Naive B cell (primary cell): ENCODE results near the gene ENDOV. TPM values are rescaled to one million over a fixed set of nuclear protein-coding genes. Genes with fewer than 3 reads are reported as not detected.

Experiments
- ATAC-seq, 2 donors: fragments of 150-1000 bp; cut with Tn5 transposase; 2 replicates each; pipeline ENCODE4 v1.10.0; 2021; ENCODE audit warnings: low read depth in 2 of 2, mild to moderate bottlenecking in 2 of 2, moderate library complexity in 2 of 2
- DNase-seq: peaks from one replicate; pipeline ENCODE4 v3.0.0; 2022
- H3K27ac Mint-ChIP-seq, 6 donors: one replicate each; pipeline ENCODE4 v1.8.0; 2020 to 2022; ENCODE audit warnings: mild to moderate bottlenecking in 6 of 6, mixed read lengths in 6 of 6, moderate library complexity in 5 of 6, inconsistent platforms in 2 of 6
- H3K27me3 Mint-ChIP-seq, 3 donors: one replicate each; pipeline ENCODE4 v1.8.0; 2021 to 2022; ENCODE audit warnings: mixed read lengths in 3 of 3, mild to moderate bottlenecking in 1 of 3
- H3K36me3 Mint-ChIP-seq, 2 donors: one replicate each; pipeline ENCODE4 v1.8.0; 2020 to 2022; ENCODE audit warnings: mixed read lengths in 2 of 2, inconsistent platforms in 1 of 2, mild to moderate bottlenecking in 1 of 2
- H3K4me1 Mint-ChIP-seq, 3 donors: one replicate each; pipeline ENCODE4 v1.8.0; 2020 to 2022; ENCODE audit warnings: mixed read lengths in 3 of 3, inconsistent platforms in 1 of 3, mild to moderate bottlenecking in 1 of 3, moderate library complexity in 1 of 3
- H3K4me3 Mint-ChIP-seq, 8 donors: one replicate each; pipeline ENCODE4 v1.8.0; 2020 to 2022; ENCODE audit warnings: mild to moderate bottlenecking in 8 of 8, mixed read lengths in 8 of 8, moderate library complexity in 8 of 8, inconsistent platforms in 2 of 8
- H3K9me3 Mint-ChIP-seq, 7 donors: one replicate each; pipeline ENCODE4 v1.8.0; 2020 to 2022; ENCODE audit warnings: mixed read lengths in 7 of 7, mild to moderate bottlenecking in 5 of 7, inconsistent platforms in 2 of 7, moderate library complexity in 1 of 7
- polyA plus RNA-seq, 6 donors: library from polyadenylated mRNA; unstranded; fragments of 300-500 nt; fragmentation: Illumina TruSeq; gene quantifications; one replicate each; pipeline ENCODE4 v1.2.3, GENCODE V29; 2021; ENCODE audit warnings: low read depth in 6 of 6

ENDOV gene
- polyA plus RNA-seq, 6 donors from 2014 or later = 16.4 to 35.2 (median 20.7) TPM

DNA sequence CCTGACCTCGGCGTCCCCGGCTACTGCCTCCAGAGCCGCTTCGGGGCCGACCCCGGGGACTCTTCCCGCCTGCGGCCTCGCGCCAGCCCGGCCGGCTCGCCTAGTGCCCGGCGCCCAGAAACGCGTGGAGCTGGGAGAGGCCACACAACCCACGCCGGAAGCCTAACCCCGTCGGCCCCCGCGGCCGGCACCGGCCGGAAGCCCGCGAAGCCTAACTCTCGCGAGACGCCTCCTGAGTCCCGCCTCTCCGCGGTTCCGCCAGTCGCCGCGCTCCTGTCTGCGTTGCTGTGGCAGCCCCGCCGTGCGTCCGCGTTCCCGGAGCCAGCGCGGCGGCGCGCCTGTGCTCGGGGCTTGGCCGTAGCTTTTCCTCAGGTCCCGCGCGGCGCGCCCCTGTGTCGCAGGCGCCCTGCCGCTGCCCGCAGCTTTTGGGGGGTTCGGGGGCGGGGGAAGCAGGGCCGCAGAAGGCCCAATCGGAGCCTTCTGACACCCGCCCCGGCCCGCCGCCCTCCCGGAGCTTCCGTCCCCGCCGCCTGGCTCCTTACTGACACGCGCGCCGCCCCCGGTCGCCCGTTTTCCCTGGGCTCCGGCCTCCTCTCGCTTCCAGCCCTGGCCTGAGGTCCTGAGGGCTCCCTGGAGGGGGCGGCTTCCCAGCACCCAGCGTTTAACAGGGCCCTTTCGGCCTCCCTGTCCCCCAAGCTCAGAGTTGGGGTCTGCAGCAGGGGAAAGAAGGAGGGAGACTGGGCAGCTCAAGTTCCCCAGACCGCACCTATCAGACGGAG, 39.8 kb downstream of the ENDOV start:
- H3K27ac Mint-ChIP-seq = peak overlapping the region; percentile 51 to 99 (median 97)
- H3K27me3 Mint-ChIP-seq = peaks cover 8 to 31% (median 31%) of the 10 kb centered on the region in 3 donors
- ATAC-seq (peak; percentile 91), DNase-seq (peak; percentile 95)
- peak overlapping the region; percentile 91 to 97 (median 94) for H3K4me3 Mint-ChIP-seq
- H3K9me3 Mint-ChIP-seq = peaks cover 0 to 2% (median 0%) of the 10 kb centered on the region in 7 donors
- no peaks in the 10 kb centered on the region for H3K36me3 Mint-ChIP-seq
- H3K4me1 Mint-ChIP-seq = peaks cover 13 to 22% (median 14%) of the 10 kb centered on the region in 3 donors

DNA sequence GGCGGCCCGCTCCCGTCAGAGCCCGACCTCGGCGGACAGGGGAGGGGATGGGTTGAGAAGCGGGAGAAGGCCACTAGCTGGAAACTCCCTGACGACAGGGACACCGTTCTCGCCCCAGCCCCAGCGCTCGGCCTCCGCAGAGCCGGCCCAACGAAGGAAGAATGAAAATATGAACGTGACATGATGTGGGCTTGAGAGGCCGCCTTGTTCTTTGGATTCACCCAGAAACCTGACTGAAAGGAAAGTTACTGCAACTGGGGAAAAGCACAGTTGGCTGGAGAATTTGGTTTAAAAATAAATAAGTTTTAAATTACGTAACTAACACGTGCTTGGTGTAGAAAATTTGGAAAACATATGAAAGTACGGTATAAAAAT, 40.4 kb downstream of the ENDOV start:
- Mint-ChIP-seq H3K27me3 (peaks cover 12 to 37% (median 36%) of the 10 kb centered on the region in 3 donors), H3K4me3 (peak overlapping the region; percentile 91 to 97 (median 94)), H3K9me3 (peaks cover 0 to 2% (median 0%) of the 10 kb centered on the region in 7 donors), H3K4me1 (peaks cover 13 to 22% (median 14%) of the 10 kb centered on the region in 3 donors), H3K27ac (peak overlapping the region; percentile 51 to 99 (median 97)), H3K36me3 (no peaks in the 10 kb centered on the region)
- DNase-seq (no peak), ATAC-seq (peak; percentile 12 to 27)

DNA sequence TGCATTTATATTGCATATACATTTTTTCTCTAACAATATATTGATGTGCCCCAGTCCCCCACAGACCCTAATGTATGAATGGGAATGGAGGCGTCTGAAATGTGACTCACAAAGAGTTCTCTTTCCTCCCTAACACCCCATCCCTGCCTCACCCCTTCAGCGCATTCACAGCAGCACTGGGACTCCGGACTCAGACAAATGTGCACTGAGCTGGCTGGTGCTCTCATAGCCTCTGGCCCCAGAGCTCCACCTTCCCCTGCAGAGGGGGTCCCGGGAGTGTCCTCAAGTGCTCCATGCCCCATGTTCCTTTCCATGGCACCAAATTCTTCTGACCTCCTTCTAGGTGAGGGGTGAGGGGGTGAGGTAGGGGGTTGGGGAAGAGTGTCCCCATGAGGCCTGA, 40.8 kb downstream of the ENDOV start:
- DNase-seq (no peak), ATAC-seq (no peak)
- H3K27ac Mint-ChIP-seq = peak overlapping the region in 5 of 6 donors; percentile 51 to 98 (median 97)
- H3K4me3 Mint-ChIP-seq = peak overlapping the region; percentile 60 to 96 (median 92)
- H3K36me3 Mint-ChIP-seq = no peaks in the 10 kb centered on the region
- H3K9me3 Mint-ChIP-seq = peaks cover 0 to 2% (median 0%) of the 10 kb centered on the region in 7 donors
- H3K4me1 Mint-ChIP-seq = peaks cover 13 to 22% (median 14%) of the 10 kb centered on the region in 3 donors
- H3K27me3 Mint-ChIP-seq = peaks cover 17 to 41% (median 41%) of the 10 kb centered on the region in 3 donors

DNA sequence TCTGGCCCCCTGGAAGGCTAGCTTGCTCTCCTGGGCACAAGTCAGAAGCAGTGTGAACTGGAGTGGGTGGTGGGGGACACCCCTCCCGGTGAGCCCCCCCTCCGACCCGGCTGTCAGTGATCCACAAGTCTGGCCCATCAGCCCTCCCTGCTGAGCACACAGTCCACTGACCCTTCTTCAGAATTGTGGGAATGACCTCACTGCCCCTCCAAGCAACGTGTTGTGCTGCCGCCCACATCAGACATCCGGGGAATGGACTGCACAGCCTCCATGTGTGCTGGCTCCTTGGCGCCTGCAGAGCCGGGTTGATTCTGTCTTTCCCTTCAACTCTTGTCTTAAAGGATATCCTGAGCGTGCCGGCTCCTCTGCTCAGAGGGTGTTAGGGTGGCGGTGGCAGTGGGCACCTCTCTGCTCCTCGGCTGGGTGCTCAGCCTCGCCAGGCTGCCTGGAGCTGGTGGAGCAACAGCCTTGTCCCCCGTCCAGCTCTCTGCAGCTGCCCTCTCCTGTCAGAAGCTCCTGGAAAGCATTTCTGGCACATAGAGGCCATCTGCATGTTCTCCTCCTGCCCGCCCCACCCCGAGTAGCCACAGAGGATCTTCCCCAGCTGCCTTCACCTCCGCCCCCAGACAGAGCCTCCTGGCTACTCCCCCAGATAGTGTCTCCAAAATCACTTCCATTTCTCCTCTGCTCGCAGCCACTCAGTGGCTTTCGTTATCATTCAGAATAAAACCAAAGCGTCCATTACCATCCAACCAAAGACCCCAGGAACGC, 41.7 kb downstream of the ENDOV start:
- peaks cover 13 to 22% (median 14%) of the 10 kb centered on the region in 3 donors for H3K4me1 Mint-ChIP-seq
- no peaks in the 10 kb centered on the region for H3K36me3 Mint-ChIP-seq
- no peak for ATAC-seq
- no peak for DNase-seq
- peak overlapping the region in 7 of 8 donors; percentile 35 to 84 (median 58) for H3K4me3 Mint-ChIP-seq
- peaks cover 20 to 50% (median 50%) of the 10 kb centered on the region in 3 donors for H3K27me3 Mint-ChIP-seq
- H3K27ac Mint-ChIP-seq = peak overlapping the region in 2 of 6 donors; percentile 48 to 80
- H3K9me3 Mint-ChIP-seq = peaks cover 0 to 2% (median 0%) of the 10 kb centered on the region in 7 donors

DNA sequence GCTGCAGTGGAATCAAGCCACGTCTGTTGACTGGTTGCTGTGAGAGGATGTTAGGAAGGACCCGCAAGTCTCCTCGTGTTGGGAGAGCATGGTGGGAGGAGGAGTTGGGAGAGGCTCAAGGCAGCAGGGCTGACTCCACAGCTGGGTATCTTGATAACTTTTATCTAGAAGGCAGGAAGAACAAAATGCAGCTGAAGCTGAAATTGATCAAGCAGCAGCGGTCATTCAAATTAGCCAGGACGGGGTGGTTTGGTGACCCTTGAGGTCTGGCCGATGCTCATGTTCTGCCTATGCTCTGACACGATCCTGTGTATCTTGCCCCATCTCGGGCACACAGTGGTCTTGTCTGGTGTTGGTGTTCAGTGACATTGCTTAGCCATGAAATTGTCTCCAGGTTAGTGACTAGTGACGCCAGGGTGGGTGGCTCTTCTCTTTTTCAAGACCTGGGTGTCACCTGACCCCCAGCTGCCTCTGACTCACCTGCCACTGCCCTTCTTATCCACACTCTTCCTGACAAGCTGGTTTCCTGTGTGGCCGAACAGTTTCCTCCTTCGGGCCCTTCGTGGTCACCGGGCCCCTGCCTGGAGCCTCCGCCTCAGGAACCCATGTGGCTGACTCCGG, 42.4 kb downstream of the ENDOV start:
- Mint-ChIP-seq H3K36me3 (no peaks in the 10 kb centered on the region), H3K9me3 (peaks cover 0 to 2% (median 0%) of the 10 kb centered on the region in 7 donors), H3K27me3 (peaks cover 20 to 56% (median 55%) of the 10 kb centered on the region in 3 donors), H3K4me1 (peaks cover 13 to 22% (median 14%) of the 10 kb centered on the region in 3 donors), H3K27ac (peak overlapping the region in 1 of 6 donors; percentile 59), H3K4me3 (peak overlapping the region in 6 of 8 donors; percentile 25 to 77 (median 56))
- DNase-seq (no peak), ATAC-seq (no peak)

DNA sequence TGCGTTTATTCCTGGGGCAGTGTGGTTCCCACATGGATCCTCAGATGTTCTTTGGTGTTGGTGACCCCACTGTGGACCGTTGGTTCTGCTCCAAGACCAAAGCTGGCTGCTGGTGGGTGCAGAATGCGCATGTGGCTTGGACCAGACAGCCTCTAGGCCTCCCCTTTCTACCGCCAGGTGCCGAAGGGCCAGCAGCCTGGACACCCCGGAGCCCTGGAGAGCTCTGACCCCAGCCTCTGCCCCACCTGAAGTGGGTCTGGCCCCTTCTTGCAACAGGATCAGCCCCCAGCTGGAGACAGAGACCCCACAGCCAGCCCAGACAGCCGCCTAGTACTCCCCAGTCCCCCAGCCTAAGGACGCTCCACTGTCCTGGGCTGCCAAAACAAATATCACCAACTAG, 43.0 kb downstream of the ENDOV start:
- Mint-ChIP-seq H3K27ac (peak overlapping the region in 1 of 6 donors; percentile 59), H3K4me3 (peak overlapping the region in 3 of 8 donors; percentile 24 to 37 (median 25)), H3K36me3 (no peaks in the 10 kb centered on the region), H3K9me3 (peaks cover 0 to 2% (median 0%) of the 10 kb centered on the region in 7 donors), H3K27me3 (peaks cover 20 to 56% (median 55%) of the 10 kb centered on the region in 3 donors), H3K4me1 (peaks cover 13 to 22% (median 14%) of the 10 kb centered on the region in 3 donors)
- no peak for ATAC-seq
- no peak for DNase-seq

DNA sequence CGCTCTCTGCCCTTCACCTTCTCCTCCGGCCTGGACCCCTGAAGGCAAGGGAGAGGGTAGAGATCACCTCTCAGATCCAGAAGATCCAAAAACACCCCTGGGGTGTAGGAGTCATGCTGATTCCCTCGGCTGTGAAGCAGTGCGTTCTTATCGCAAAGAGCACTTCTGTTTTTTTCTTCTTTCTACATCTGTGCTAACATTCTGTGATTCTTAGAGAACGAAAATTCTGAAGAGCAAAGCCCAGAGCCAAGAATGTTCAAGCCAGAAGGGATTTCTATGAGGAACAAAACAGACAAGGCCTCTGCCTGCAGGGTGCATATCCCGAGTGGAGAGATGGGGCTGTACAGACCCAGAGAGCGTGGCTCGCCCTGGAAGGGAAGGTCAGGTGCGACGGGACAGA, 44.3 kb downstream of the ENDOV start:
- Mint-ChIP-seq H3K27me3 (peaks cover 20 to 62% (median 56%) of the 10 kb centered on the region in 3 donors), H3K9me3 (no peaks in the 10 kb centered on the region), H3K36me3 (no peaks in the 10 kb centered on the region), H3K4me1 (peaks cover 4 to 11% (median 4%) of the 10 kb centered on the region in 3 donors), H3K27ac (peak overlapping the region in 2 of 6 donors; percentile 59 to 74), H3K4me3 (peak overlapping the region in 1 of 8 donors; percentile 66)
- ATAC-seq (no peak), DNase-seq (no peak)

DNA sequence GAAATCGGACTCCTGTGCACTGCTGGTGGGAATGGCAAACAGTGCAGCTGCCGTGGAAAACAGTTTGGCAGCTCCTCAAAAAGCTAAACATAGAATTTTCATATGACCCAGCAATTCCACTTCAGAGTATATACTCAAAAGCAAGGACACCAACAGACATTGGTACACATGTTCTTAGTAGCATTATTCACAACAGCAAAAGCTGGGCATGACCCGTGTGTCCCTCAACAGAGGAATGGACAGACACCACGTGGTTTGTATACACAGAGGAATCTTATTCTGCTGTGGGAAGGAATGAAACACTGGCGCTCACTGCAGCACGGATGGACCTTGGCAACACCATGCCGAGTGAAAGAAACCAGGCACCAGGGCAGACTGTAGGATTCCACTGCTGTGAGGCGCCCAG, 45.5 kb downstream of the ENDOV start:
- Mint-ChIP-seq H3K4me3 (no peak overlapping the region), H3K27ac (no peak overlapping the region)

DNA sequence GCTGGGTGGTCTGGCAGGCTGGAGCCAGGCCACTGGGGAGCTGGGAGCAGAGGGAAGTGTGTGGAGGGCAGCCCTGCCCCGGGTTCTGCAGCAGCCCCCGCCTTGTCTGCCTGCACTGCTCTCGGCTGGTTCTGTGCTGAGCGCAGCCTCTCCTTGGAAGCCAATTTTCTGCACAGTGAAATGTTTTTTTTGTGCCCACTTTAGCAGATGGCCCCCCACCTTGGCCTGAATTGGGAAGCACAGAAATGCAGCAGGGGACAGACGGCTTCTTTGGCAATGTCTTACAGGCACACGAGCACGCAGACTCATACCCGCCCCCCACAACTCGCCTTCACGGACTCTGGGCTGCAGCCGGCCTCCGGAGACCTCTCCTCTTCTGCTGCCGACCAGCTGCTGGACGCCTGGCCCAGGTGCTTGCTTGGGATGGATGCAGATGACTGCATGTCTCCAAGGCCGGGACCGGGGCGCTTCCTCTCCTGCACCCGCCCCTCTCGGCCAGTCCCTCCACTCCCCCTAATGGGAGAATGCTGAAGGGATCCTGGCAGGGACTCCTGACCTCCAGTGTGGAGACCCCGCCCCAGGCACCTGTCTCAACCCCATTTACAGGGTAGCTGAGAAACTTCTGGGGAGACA, 46.7 kb downstream of the ENDOV start:
- ATAC-seq (no peak), DNase-seq (no peak)
- H3K27ac Mint-ChIP-seq = no peak overlapping the region
- no peaks in the 10 kb centered on the region for H3K9me3 Mint-ChIP-seq
- peaks cover 0 to 5% (median 0%) of the 10 kb centered on the region in 3 donors for H3K4me1 Mint-ChIP-seq
- no peak overlapping the region for H3K4me3 Mint-ChIP-seq
- H3K27me3 Mint-ChIP-seq = peaks cover 27 to 86% (median 75%) of the 10 kb centered on the region in 3 donors
- no peaks in the 10 kb centered on the region for H3K36me3 Mint-ChIP-seq

More for the DNA sequence above, 45.5 kb downstream of the ENDOV start:
- Mint-ChIP-seq H3K27me3 (peaks cover 26 to 74% (median 64%) of the 10 kb centered on the region in 3 donors), H3K9me3 (no peaks in the 10 kb centered on the region), H3K36me3 (no peaks in the 10 kb centered on the region), H3K4me1 (peaks cover under 1 to 5% (median 3%) of the 10 kb centered on the region in 3 donors)
- DNase-seq = no peak
- ATAC-seq = no peak

DNA sequence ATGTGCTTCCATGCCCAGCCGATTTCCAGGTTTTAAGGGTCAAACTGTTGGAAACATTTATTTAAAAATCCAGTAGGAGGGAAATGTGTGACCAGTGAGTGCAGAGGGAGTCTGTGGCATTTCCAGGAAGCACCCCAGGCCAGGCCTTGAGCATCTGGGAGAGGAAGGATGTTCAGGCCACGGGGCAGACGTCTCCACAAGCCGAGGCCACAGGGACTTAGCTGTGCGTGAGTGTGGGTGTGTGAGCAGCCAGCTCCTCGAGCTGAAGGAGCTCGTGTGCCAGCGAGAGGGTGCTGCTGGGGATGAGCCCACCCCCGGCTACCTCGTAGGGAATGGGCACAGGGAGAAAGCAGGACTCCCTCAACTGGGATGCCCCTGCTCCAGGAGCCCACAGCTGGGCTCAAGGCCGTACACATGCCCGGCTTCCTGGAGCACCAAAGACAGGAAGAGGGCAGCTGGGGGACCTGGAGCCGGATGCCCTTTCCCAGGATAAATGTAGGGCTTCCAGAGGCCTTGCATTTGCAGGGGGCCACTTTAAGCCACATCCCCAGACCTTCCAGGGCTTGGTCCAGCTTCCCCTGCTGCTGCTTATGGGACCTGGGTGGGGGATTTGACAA, 48.9 kb downstream of the ENDOV start:
- H3K36me3 Mint-ChIP-seq = no peaks in the 10 kb centered on the region
- no peak for DNase-seq
- H3K27me3 Mint-ChIP-seq = peaks cover 46 to 84% (median 72%) of the 10 kb centered on the region in 3 donors
- H3K4me3 Mint-ChIP-seq = no peak overlapping the region
- ATAC-seq = no peak
- H3K4me1 Mint-ChIP-seq = no peaks in the 10 kb centered on the region
- no peak overlapping the region for H3K27ac Mint-ChIP-seq
- no peaks in the 10 kb centered on the region for H3K9me3 Mint-ChIP-seq

DNA sequence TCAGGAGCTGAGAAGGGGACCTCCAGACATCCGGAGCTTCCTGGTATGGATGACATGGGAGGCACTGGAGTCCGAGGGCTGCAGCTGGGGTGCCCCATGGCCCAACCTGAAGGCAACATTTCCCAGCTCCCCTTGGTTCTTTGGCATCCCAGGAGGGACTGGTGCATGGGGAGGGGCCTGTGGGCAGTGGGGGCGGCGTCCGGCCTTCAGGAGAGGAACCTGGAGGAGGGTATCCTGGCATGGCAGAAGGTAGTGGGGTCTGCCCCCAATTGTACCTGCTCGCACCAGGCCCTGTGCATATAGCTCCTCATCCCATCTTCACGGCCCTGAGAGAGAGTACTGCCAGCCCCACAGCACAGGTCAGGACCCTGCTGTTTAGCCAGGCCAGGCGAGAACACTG, 49.5 kb downstream of the ENDOV start:
- no peak for DNase-seq
- peaks cover 46 to 84% (median 70%) of the 10 kb centered on the region in 3 donors for H3K27me3 Mint-ChIP-seq
- H3K9me3 Mint-ChIP-seq = no peaks in the 10 kb centered on the region
- ATAC-seq = no peak
- no peaks in the 10 kb centered on the region for H3K36me3 Mint-ChIP-seq
- H3K4me3 Mint-ChIP-seq = no peak overlapping the region
- no peak overlapping the region for H3K27ac Mint-ChIP-seq
- H3K4me1 Mint-ChIP-seq = no peaks in the 10 kb centered on the region

DNA sequence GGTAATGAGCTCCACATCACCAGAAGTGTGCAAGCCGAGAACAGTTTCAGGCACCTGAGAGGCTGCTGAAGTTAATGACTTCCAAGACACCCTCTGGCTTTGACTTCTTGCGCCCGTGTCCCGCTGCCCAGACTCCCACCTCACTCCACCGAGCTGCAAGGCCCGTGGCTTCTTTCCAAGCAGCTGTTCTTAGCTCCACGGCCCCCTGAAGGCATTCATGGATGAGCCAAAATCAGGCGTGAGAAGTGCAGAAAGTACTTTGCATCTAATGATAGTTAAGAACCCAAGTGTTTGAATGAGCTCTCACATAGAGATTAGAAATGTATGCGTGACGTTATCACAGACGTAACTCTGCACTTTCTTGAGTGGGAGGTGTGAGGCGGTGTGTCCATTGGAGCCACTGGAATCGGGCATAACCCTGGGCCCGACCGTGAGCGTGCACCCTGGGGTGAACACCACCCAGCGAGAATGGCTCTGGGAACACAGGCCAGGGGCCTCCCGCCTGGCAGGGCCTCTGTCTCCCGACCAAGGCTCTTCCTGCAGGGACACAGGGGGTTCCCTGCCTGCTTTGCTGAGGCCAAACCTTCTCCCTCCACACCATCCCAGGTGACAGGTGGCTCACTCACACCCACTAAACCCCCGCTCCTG, 50.5 kb downstream of the ENDOV start:
- DNase-seq = no peak
- no peaks in the 10 kb centered on the region for H3K4me1 Mint-ChIP-seq
- no peak overlapping the region for H3K27ac Mint-ChIP-seq
- peaks cover 43 to 80% (median 68%) of the 10 kb centered on the region in 3 donors for H3K27me3 Mint-ChIP-seq
- ATAC-seq = no peak
- no peaks in the 10 kb centered on the region for H3K9me3 Mint-ChIP-seq
- no peaks in the 10 kb centered on the region for H3K36me3 Mint-ChIP-seq
- H3K4me3 Mint-ChIP-seq = no peak overlapping the region
